D721Med (cell line): ENCODE results near the gene GRM7.

Experiments used
- DNase-seq: peaks from one replicate; pipeline ENCODE4 v3.0.0; 2011; ENCODE audit warnings: low spot score; ENCODE audit not compliant: insufficient read length
- FAIRE-seq: peaks from 2 replicates; lab custom pipeline; 2011; peaks lifted over from hg19 to GRCh38; lab: Jason Lieb, UNC
- CTCF ChIP-seq: IDR thresholded peaks from 2 replicates; pipeline ENCODE4 v1.5.1; 2012; ENCODE audit warnings: mild to moderate bottlenecking, control low read depth; ENCODE audit not compliant: insufficient read depth; ENCODE audit errors: missing control alignments

GRM7 gene

GRCh38 chr3:7270731-7271130 lies 409.8 kb downstream of the GRM7 start:
- FAIRE-seq (no peak), DNase-seq (no peak)
- no peak for TF ChIP-seq CTCF

GRCh38 chr3:7271631-7272030 lies 410.7 kb downstream of the GRM7 start:
- TF ChIP-seq CTCF, result no peak
- FAIRE-seq (no peak), DNase-seq (no peak)

DNA sequence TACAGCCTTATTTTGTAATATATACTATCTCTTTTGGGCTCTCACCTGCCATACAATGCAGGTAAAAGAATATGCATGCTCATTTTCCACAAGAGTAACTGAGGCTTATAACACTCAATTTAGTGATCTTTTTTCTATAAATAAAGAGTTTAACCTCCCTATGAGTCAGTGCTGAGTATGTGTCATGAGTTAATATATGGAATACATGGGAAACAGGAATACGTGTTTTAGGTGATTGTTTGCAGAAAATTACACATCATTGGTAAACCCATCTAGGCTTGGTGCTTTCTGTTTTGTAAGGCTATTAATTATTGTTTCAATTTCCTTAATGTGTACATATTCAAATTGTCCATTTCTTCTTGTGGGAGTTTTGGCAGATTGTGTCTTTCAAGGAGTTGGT lies 411.3 kb downstream of the GRM7 start:
- FAIRE-seq, result no peak
- TF ChIP-seq CTCF, result no peak
- no peak for DNase-seq

GRCh38 chr3:7275396-7275795 lies 414.5 kb downstream of the GRM7 start:
- no peak for DNase-seq
- TF ChIP-seq CTCF, result no peak
- no peak for FAIRE-seq

DNA sequence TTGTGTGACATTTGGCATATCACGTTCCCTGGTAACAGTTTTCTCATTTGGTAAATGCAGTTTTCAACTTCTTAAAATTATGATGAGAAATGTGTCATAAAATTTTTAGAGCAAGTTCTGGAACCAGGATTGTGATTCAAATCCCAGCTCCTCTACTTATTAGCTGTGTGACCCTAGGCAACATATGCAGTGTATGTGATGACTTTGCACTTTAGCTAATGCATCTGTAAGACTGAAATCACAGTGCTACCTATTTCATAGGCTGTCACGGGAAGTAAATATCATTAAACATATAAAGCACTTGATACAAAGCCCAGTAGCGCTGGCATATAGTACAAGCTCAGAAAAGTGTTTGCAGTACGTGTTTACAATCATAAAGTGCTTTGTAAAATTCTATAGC lies 419.4 kb downstream of the GRM7 start:
- no peak for FAIRE-seq
- DNase-seq, result no peak

GRCh38 chr3:7282988-7283387 lies 422.1 kb downstream of the GRM7 start:
- no peak for FAIRE-seq
- TF ChIP-seq CTCF, result no peak
- DNase-seq, result no peak

More for the DNA sequence above, 419.4 kb downstream of the GRM7 start:
- TF ChIP-seq CTCF, result no peak

GRCh38 chr3:7285505-7285904 lies 424.6 kb downstream of the GRM7 start:
- FAIRE-seq (no peak), DNase-seq (no peak)
- TF ChIP-seq CTCF, result peak; percentile 47
